BJ (cell line): ENCODE results near the gene GAB1. TPM values are rescaled to one million over a fixed set of nuclear protein-coding genes. Genes with fewer than 3 reads are reported as not detected.

Source experiments
- CTCF ChIA-PET: fragments of 350-600 bp; formaldehyde crosslinking; extraction: SDS; loops from one replicate; lab custom pipeline; 2021; ENCODE audit warnings: antibody characterized with exemption, inconsistent platforms; lab: Yijun Ruan, JAX
- POLR2A ChIA-PET: fragments of 300-600 bp; sonication (Branson Sonifier 250); formaldehyde crosslinking; extraction: SDS; loops from one replicate; lab custom pipeline; 2021; ENCODE audit warnings: antibody characterized with exemption; lab: Charles Lee
- DNase-seq: peaks from one replicate; pipeline ENCODE4 v3.0.0-alpha.2; 2011; ENCODE audit warnings: low read depth
- H3K27me3 ChIP-seq: 2 replicates; pipeline ENCODE4 v1.6.0; 2011; ENCODE audit warnings: low read length; ENCODE audit not compliant: control insufficient read depth, insufficient read depth
- H3K36me3 ChIP-seq: 2 replicates; pipeline ENCODE4 v1.5.1; 2011; ENCODE audit warnings: low read length; ENCODE audit not compliant: control insufficient read depth, insufficient read depth
- H3K4me3 ChIP-seq: 2 replicates; pipeline ENCODE4 v1.5.1; 2011; ENCODE audit warnings: low read depth, mild to moderate bottlenecking, control low read depth, low read length
- CTCF ChIP-seq: IDR thresholded peaks from 2 replicates; pipeline ENCODE4 v1.5.1; 2011; ENCODE audit warnings: low read depth, mild to moderate bottlenecking, control low read depth, inconsistent platforms, low read length, moderate library complexity; ENCODE audit not compliant: insufficient read depth
- polyA plus RNA-seq: library from polyadenylated mRNA; depleted of rRNA; stranded (reverse); fragments of >200 nt; gene quantifications from 2 replicates; pipeline ENCODE4 v1.2.3, GENCODE V29; 2011

The GAB1 gene
- polyA plus RNA-seq, 1 experiment = 10.7 TPM

- H3K4me3 ChIP-seq = no peak overlapping the region
- POLR2A ChIA-PET = no interaction called here
- CTCF ChIA-PET = no interaction called here
- H3K27me3 ChIP-seq = no peaks in the 10 kb centered on the region
- no peak for DNase-seq
- H3K36me3 ChIP-seq = no peaks in the 10 kb centered on the region
- TF ChIP-seq CTCF = no peak
These were observed 118.5 kb downstream of the GAB1 start for GRCh38 chr4:143455211-143455610.

- H3K4me3 ChIP-seq = no peak overlapping the region
- DNase-seq = no peak
- H3K27me3 ChIP-seq = no peaks in the 10 kb centered on the region
- POLR2A ChIA-PET = no interaction called here
- no peak for TF ChIP-seq CTCF
- H3K36me3 ChIP-seq = peaks cover 2% of the 10 kb centered on the region
- CTCF ChIA-PET = no interaction called here
These were observed 122.3 kb downstream of the GAB1 start for GRCh38 chr4:143458966-143459365.

GRCh38 chr4:143473334-143474126 lies 136.9 kb downstream of the GAB1 start:
- no peaks in the 10 kb centered on the region for H3K27me3 ChIP-seq
- DNase-seq = no peak
- POLR2A ChIA-PET = no interaction called here
- H3K36me3 ChIP-seq = peaks cover 1% of the 10 kb centered on the region; the same call in 1 of the 2 replicates
- H3K4me3 ChIP-seq = no peak overlapping the region
- CTCF ChIA-PET = interaction anchor here (0.6 kb wide), 1 partner anchor 91 kb away, joined by 3 read pairs; no protein-coding TSS in a partner anchor
- no peak for TF ChIP-seq CTCF

GRCh38 chr4:143477487-143477886 lies 140.8 kb downstream of the GAB1 start:
- DNase-seq = no peak
- no peaks in the 10 kb centered on the region for H3K36me3 ChIP-seq
- ChIA-PET CTCF (interaction anchor here (1.4 kb wide), 1 partner anchor 102 kb away, joined by 3 read pairs; no protein-coding TSS in a partner anchor), POLR2A (no interaction called here)
- no peak for TF ChIP-seq CTCF
- H3K4me3 ChIP-seq = no peak overlapping the region
- H3K27me3 ChIP-seq = no peaks in the 10 kb centered on the region

GRCh38 chr4:143481361-143481760 lies 144.7 kb downstream of the GAB1 start:
- DNase-seq = no peak
- no peaks in the 10 kb centered on the region for H3K36me3 ChIP-seq
- CTCF ChIA-PET = interaction anchor here (1.0 to 1.4 kb wide), 2 partner anchors 12 to 83 kb away, joined by 3 read pairs; no protein-coding TSS in a partner anchor
- H3K27me3 ChIP-seq = no peaks in the 10 kb centered on the region
- no peak for TF ChIP-seq CTCF
- no peak overlapping the region for H3K4me3 ChIP-seq
- POLR2A ChIA-PET = no interaction called here
